Measurements from ENCODE around the gene TMEM203.

DNA sequence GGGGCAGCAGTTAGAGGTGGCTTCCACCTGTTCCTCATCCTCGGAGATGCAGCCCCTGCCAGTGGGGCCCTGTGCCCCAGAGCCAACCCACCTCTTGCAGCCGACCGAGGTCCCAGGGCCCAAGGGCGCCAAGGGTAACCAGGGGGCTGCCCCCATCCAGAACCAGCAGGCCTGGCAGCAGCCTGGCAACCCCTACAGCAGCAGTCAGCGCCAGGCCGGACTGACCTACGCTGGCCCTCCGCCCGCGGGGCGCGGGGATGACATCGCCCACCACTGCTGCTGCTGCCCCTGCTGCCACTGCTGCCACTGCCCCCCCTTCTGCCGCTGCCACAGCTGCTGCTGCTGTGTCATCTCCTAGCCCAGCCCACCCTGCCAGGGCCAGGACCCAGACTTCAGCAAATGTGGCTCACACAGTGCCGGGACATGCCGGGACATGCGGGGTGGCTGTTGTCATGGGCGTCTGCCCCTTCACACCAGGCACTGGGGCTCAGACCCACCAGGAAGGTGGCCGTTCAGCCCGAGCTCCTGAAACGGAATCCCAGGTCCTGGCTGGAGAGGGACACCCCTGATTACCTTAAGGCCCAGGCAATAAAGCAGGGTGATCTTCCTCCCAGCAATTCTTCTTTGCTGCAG lies 20.4 kb upstream of the TMEM203 start:
- no peak for TF ChIP-seq CTCF (IDR thresholded peaks at IDR 0.05)
- TF ChIP-seq POLR2A (IDR thresholded peaks at IDR 0.05) = no peak
